ENCODE measurements around the gene NTM.

Gene NTM

GRCh38 chr11:131832079-131832478 lies 461.7 kb downstream of the NTM start:
- TF ChIP-seq CTCF (IDR thresholded peaks at IDR 0.05; ENCODE audit: low read depth, low read length): no peak
- H3K4me3 ChIP-seq (replicated peaks in 1 of 2; ENCODE audit: low read depth in 2 of 2, low read length in 2 of 2): no peak overlapping the region
- DNase-seq (ENCODE audit: low read depth in 2 of 2): no peak

GRCh38 chr11:131833366-131833765 lies 463.0 kb downstream of the NTM start:
- no peak for DNase-seq (ENCODE audit: low read depth in 2 of 2)
- H3K4me3 ChIP-seq (replicated peaks in 1 of 2; ENCODE audit: low read depth in 2 of 2, low read length in 2 of 2): no peak overlapping the region
- TF ChIP-seq CTCF (IDR thresholded peaks at IDR 0.05; ENCODE audit: low read depth, low read length): no peak

GRCh38 chr11:131837562-131837961 lies 467.1 kb downstream of the NTM start:
- no peak overlapping the region for H3K4me3 ChIP-seq (replicated peaks in 1 of 2; ENCODE audit: low read depth in 2 of 2, low read length in 2 of 2)
- no peak for DNase-seq (ENCODE audit: low read depth in 2 of 2)
- no peak for TF ChIP-seq CTCF (IDR thresholded peaks at IDR 0.05; ENCODE audit: low read depth, low read length)

- no peak for DNase-seq (ENCODE audit: low read depth in 2 of 2)
- no peak for TF ChIP-seq CTCF (IDR thresholded peaks at IDR 0.05; ENCODE audit: low read depth, low read length)
- H3K4me3 ChIP-seq (replicated peaks in 1 of 2; ENCODE audit: low read depth in 2 of 2, low read length in 2 of 2): no peak overlapping the region
These were observed 467.6 kb downstream of the NTM start for GRCh38 chr11:131838016-131838415.

- no peak for DNase-seq (ENCODE audit: low read depth in 2 of 2)
- H3K4me3 ChIP-seq (replicated peaks in 1 of 2; ENCODE audit: low read depth in 2 of 2, low read length in 2 of 2): no peak overlapping the region
- TF ChIP-seq CTCF (IDR thresholded peaks at IDR 0.05; ENCODE audit: low read depth, low read length): no peak
These were observed 468.9 kb downstream of the NTM start for GRCh38 chr11:131839326-131839725.

GRCh38 chr11:131840545-131840944 lies 470.1 kb downstream of the NTM start:
- DNase-seq (ENCODE audit: low read depth in 2 of 2): no peak
- H3K4me3 ChIP-seq (replicated peaks in 1 of 2; ENCODE audit: low read depth in 2 of 2, low read length in 2 of 2): no peak overlapping the region
- no peak for TF ChIP-seq CTCF (IDR thresholded peaks at IDR 0.05; ENCODE audit: low read depth, low read length)

- peak in 1 of 2 donors; percentile 23 for DNase-seq (ENCODE audit: low read depth in 2 of 2)
- H3K4me3 ChIP-seq (replicated peaks in 1 of 2; ENCODE audit: low read depth in 2 of 2, low read length in 2 of 2): no peak overlapping the region
- TF ChIP-seq CTCF (IDR thresholded peaks at IDR 0.05; ENCODE audit: low read depth, low read length): no peak
These were observed 470.6 kb downstream of the NTM start for GRCh38 chr11:131841028-131841427.
